Inflammatory macrophage treated with lipopolysaccharide for 4 hours (primary cell): ENCODE results near the gene LZTR1.
"Not testable (repeated sequence)": the region's sequence is repeated elsewhere in the genome, so short reads cannot be mapped to it uniquely, and the experiment has no call there.

Source experiments
- DNase-seq: peaks from one replicate; pipeline ENCODE4 v3.0.0-alpha.2; 2020

LZTR1 gene

DNA sequence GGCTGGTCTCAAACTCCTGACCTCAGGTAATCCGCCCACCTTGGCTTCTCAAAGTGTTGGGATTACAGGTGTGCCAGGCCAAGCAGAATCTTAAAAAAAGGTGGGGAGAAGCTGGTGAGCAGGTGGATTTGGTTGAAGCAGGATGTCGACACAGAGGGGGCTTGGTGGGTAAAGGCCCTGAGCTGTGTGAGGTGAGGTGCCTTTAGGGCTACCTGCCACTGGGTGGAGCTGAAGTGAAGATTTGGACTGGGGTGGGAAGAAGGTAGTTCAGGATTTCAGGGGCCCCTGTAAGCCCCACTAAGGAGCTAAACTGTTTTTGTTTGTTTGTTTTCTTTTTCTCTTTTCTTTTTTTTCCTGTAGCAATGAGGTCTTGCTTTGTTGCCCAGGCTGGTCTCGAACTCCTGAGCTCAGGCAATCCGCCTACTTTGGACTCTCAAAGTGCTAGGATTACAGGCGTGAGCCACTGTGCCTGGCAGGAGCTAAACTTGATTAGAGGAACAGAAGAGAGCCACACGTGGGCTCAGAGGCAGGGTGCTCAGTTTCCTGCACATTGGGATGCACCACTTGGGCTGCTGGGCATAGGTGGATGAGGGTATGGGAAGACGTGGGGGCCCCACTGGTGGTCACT, 38.8 kb downstream of the LZTR1 start:
- no peak for DNase-seq

GRCh38 chr22:21022507-21022906, 40.4 kb downstream of the LZTR1 start:
- DNase-seq = no peak

- DNase-seq = no peak
Observed at GRCh38 chr22:21022955-21023614, 41.0 kb downstream of the LZTR1 start.

DNA sequence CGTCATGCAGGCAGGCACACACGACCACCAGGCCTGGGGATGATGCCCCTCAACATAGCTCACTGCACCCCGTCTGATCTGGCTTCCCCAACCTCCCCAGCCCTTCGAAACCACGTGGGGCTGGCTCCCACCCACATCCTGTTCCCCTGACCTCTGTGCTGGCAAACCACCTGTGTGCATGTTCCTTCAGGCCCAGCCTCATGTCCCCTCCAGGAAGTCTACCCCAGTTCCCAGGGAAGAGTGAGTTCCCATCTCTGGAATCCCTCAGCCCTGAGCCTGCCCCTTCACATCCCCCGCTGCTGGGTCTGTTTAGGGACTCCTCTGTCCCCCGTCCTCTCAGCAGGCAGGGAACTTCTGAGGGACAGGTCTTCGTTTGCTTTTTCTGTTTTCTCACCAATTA, 43.2 kb downstream of the LZTR1 start:
- DNase-seq = no peak

- DNase-seq = no peak
Observed at GRCh38 chr22:21025763-21026755, 44.0 kb downstream of the LZTR1 start.

- DNase-seq = no peak
Observed at GRCh38 chr22:21026783-21027692, 44.9 kb downstream of the LZTR1 start.

- no peak for DNase-seq
Observed at GRCh38 chr22:21028277-21029251, 46.5 kb downstream of the LZTR1 start.

- no peak for DNase-seq
Observed at GRCh38 chr22:21029486-21030025, 47.5 kb downstream of the LZTR1 start.

GRCh38 chr22:21030032-21030431, 47.9 kb downstream of the LZTR1 start:
- DNase-seq = no peak

DNA sequence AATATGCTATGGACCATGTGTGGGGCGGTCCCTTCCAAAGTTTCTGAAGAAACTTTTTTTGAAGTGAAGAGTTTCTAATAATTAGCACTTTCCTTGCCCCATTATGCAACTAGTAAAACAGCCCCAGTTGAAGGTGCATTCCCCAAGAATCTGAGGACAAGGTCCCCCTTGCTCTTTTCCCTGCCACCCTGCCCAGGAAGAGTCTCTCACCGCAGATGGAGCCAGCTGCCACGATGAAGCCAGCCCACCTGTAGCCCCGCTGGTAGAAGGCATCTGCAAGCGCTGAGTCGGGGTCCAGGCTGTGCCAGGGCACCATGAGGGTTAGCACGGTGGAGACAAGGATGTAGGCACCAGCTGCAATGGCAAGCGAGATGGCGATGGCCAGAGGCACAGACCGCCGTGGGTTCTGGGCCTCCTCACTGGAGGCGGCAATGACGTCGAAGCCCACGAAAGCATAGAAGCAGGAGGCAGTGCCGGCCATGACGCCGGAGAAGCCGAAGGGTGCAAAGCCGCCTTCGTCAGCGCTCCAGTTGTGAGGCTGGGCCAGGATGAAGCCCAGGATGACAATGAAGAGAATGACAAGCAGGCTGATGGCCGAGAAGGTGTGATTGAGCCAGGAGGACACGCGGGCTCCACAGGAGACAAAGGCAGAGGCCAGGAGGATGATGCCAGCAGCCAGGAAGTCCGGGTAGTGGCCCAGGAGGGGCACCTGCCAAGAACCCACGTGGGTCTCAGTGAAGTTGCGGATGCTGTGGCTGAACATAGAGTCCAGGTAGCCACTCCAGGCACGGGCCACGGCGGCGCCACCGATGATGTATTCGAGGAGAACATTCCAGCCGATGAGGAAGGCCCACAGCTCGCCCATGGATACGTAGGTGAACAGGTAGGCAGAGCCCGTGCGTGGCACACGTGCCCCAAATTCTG, 48.8 kb downstream of the LZTR1 start:
- no peak for DNase-seq

GRCh38 chr22:21031545-21032036, 49.5 kb downstream of the LZTR1 start:
- DNase-seq = no peak

DNA sequence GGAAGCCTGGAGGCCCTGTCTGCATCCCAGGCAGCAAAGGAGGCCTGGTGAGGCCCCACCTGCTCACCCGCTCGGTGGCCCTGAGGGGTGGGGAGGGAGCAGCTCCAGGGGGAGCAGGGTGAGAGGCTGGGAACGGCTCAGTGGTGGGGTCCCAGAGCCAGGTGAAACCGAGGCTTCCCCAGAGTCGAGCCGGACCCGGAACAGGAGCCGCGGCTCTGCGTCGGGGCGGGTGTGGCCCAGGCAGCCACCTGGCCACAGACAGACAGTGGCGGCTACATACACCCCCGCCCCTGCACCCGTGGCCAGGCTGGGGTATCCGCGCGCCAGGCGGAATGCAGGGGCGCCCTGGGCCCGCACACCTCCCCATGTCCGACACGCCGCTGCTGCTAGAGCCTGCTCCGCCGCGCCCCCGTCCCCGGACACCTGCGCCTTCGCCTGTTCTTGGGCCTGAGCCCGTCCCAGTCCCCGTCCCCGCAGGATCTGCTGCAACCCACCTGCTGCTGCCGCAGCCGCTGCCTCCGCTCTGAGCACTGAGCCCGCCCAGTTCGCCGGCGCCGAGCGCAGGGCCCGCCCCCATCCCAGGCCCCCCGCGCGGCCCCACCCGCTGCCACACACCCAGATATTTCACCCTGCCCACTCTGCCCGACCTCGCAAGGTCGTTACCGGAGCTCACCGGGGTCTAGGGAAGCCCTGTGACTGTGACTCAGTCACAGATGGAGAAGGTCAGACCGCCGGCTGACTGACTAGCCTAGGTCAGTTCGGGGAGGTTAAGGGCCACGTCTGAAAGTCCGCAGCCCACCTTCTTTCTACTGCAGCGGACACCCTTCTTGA, 50.2 kb downstream of the LZTR1 start, which contains the start of gene SLC7A4:
SLC7A4 (minus strand) TSS at position 525 of the 831 bp plus-strand sequence. CDS start 749 bp downstream, outside the sequence.
- DNase-seq = no peak

DNA sequence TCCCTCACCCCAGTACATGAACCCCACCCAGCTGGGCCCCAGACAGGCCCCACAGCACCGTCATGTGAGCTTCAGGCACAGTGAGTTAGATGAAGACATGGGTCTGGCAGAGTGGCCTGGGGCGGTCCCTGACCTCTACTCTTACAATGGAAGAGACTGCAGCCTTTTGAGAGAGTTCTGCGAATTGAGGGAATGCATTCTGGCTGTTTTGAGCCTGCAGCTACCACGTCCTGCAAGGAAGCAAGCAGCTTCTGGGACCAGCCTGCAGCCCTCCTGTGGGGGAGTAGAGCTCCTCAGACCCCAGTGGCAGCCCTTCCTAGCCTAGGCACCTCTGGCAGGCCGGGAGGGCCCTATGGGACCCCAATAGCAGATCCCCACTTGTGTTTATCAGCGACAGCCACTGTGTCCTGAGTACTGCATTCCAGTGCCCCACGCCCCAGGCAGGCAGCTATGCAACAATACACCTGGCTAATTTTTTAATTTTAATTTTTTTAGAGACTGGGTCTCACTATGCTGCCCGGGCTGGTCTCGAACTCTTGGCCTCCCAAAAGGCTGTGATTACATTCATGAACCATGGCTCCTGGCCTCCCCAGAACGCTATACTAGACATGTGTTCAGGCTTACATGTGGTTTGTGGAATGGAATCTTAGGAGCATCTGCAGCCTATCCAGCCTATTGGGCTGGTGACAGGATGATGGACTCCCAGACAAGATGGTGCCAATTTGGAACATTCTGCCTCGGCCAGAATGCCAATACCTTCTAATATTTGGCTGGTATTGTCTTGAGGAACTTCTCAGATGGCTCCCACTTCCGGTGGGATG, 51.0 kb downstream of the LZTR1 start:
- no peak for DNase-seq

DNA sequence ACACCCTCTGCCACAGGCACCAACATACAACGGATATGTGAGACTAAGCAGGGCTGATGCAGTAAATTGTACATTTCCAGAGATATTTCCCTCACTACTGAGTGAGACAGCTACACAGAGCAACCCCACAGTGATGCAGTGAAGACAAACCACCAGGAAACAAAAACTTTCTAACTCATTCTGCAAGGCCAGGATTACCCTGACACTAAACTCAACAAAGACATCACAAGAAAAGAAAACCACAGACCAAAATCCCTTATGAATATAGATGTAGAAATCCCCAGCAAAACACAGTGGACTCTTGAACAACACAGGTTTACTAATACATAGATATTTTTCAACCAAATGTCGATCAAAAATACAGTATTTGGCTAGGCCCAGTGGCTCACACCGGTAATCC, 51.8 kb downstream of the LZTR1 start:
- DNase-seq = no peak

DNA sequence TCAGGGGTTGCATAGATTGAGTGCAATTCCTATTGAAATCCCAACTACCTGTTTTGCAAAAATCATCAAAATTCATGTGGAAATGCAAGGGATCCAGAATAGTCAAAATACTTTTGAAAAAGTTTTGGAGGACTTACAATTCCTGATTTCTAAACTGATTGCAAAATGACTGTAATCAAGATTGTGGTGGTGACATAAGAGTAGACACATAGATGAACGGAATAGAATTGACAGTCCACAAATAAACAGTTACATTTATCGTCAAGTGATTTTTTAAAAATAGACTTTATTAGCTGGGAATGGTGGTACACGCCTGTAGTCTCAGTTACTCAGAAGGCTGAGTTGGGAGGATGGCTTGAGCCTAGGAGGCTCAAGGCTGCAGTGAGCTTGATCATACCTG, 52.9 kb downstream of the LZTR1 start:
- no peak for DNase-seq

- no peak for DNase-seq
Observed at GRCh38 chr22:21038405-21038804, 56.3 kb downstream of the LZTR1 start.

- DNase-seq = not testable (repeated sequence)
Observed at GRCh38 chr22:21039158-21039557, 57.1 kb downstream of the LZTR1 start.

DNA sequence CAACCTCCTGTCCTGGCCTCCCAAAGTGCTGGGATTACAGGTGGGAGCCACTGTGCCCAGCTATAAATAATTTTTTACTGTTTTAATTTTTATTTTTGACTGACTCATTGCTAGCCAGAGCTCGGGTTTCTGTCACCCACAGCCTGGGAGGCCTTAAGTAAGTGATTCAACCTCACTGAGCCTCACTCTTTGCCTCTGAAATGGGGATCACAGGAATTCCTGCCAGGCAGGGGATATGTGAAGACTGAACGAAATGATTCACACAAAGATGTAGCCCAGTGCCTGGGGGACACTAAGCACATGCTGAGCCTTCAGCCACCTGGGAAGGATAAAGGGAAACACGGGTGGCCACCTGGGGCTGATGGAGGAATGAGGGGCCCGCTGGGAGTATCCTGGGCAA, 59.8 kb downstream of the LZTR1 start:
- no peak for DNase-seq
